GM18517 (cell line): Measurements from ENCODE around the gene RIMKLB.
"Not testable (repeated sequence)": the region's sequence is repeated elsewhere in the genome, so short reads cannot be mapped to it uniquely, and the experiment has no call there.

Experiments
- ATAC-seq: cut with Tn5 transposase; IDR thresholded peaks from one replicate; pipeline ENCODE4 v1.9.1; 2021; ENCODE audit warnings: mild to moderate bottlenecking, moderate library complexity; ENCODE audit not compliant: unreplicated experiment

The RIMKLB gene

DNA sequence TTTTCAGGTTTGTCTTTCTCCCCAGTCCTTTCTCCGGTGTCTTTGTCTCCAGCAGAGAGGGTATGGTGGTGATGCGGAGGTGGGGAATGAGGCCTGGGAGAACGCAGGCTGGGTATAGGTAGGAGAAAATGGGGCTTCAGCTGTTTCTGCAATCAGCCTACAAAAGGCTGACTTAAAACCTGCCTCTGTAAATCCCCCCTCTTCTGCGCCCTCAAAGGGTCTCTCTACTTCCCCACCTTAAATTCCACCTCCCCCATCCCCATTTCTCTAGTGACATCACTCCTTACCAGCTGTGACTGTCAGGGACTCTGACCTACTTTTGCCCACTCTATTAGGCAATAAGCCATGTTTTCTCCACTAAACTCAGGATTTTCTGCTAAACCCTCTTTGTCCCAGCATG is 8.1 kb upstream of the RIMKLB start:
- no peak for ATAC-seq

DNA sequence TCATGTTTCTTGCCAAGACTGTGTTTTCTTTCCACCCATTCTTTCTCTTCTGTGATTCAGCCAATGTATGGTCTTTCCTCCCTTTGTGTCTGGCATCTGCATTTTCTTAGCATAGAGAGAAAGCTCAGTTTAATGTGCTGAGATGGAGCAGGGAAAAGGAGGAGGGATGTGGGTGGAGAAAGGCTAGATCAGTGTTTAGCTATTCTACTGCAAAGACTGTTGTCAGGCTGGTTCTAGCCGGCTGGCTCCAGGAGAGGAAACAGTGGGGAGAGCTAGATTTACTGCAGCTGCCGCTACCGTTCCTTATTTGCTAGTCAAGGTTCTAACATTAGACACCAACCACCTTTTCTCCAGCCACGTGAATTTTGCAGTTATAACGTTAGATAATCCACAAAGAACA is 5.2 kb upstream of the RIMKLB start:
- no peak for ATAC-seq

DNA sequence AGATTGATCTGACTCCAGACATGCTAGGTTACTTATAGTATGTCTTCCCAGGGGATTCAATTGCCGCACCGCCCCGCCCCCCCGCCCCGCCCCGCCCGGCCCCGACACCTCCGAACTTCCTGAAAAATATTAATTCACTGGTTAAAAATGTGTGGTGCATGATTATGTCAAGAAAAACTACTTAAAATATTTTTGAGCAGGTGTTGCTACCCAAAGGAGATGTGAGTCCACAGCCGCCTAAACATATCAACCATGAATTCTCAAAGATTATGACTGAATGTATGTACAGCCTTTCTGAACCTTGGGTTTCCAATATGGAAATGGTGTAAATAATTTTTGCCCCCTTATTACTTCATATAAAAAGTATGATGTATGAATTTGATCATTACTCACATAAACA is 2.7 kb upstream of the RIMKLB start:
- no peak for ATAC-seq

DNA sequence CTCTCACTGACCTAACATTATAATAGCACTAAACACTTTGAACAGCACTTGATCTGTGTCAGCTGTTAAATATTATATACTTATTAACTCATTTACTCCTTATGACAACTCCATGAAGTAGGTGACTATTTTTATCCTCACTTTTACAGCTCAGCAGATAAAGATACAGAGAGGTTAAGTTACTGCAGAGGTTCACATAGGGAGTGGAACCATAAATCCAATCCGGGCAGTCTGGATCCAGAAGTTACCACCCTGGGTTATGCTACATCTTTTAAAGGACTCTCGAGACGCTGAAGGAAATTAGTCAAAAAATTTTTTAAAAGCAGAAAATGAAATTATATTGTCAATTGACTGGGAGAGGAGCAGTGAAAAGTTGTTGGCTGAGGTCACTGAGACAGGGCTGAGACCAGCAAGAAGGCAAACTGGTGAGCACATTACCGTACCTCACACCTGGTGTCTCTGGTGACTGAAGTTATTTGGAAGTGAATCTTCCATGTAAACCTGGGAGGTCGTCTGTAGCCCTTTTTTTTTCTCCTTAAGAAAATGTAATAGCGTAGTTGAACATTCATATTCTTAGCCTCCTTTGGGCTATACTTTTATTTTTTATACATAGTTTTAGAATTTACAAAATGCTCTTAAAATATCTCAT is 1.2 kb upstream of the RIMKLB start:
- no peak for ATAC-seq

DNA sequence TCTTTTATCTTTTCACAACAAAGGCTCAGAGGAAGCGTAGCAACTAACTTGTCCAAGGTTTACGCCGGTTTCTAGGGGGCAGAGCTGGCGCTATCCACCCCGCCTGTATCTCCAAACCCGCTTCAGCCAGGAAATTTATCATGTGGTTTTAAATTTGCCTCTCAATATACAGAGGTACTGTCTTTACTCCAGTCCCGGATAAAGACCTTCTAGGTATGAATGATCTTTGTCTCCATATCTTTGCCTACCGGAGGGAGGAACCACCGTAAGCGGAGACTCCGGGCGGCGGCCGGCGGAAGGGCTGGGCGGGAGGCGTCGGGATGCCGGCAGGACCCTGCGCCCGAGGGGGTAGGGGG is 693 bp upstream of the RIMKLB start:
- peak; percentile 27 for ATAC-seq

DNA sequence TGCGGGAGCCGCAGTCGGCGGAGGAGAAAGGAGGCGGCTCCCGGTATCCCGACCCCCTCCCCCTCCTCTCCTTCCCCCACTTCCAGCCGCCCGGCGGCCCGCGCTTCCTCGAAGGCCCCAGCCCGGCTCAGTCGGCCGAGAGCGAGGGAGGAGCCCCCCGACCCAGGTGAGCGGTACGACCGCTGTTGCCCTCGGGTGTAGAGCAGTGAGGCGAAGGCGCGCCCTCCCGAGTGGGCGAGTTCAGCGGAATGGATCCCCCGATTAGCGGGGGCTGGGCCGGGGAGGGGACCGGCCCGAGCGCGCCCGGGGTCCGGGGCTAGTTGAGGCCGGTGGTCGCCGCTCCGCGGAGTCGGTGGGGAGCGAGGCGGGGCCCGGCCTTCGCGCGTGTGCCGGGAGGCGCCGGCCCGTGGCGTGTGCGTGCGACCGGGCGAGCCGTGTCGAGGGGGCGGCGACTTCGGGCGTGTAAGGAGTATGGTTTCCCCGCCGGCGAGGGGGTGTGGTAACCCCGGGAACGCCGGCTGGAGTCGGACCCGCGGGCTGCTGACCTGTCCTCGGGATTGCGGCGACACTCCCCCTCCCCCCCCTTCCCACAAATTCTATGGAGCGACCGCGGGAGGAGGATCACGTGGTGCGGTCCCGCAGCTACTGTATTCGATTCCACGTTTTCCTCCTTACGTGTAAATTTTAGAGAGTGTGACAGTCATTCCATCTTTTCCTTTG is 501 bp downstream of the RIMKLB start:
- ATAC-seq = no peak

DNA sequence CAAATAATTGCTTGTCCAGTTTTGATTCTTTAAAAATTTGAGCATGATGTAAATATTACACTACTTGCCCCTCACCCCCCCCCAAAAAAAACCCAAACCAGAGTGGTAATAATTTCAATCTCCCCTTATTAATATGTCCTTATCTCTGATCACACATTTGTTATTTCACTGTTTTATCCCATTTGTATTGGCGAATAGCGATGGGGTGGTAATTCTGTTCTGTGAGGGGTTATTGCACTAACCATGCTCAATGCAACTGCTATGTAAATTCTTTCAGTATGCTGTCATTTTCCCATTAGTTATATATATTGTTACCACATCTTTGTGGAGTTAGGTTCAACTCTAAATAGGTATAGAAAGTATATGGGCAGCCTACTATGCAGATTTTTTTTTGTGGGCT is 1.1 kb downstream of the RIMKLB start:
- no peak for ATAC-seq

DNA sequence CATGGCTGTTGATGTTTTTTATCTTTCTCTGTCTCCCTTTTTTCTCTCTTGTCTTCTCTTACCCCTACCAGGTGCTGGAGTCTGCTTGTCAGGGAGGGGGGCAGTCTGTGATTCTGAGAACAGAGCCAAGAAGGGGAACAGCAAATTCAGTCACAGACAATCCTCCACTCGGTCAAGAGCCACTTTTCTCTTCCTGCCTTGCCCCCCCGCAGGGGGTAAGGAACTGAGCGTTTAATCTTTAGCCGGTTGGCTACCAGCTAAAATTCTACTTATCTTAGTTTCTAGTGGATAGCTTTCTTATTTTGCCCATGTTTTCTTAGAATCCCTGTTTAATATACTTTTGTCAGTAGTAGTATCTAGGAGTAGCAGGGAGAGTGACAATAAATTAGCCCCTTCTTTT is 1.9 kb downstream of the RIMKLB start:
- ATAC-seq = no peak

DNA sequence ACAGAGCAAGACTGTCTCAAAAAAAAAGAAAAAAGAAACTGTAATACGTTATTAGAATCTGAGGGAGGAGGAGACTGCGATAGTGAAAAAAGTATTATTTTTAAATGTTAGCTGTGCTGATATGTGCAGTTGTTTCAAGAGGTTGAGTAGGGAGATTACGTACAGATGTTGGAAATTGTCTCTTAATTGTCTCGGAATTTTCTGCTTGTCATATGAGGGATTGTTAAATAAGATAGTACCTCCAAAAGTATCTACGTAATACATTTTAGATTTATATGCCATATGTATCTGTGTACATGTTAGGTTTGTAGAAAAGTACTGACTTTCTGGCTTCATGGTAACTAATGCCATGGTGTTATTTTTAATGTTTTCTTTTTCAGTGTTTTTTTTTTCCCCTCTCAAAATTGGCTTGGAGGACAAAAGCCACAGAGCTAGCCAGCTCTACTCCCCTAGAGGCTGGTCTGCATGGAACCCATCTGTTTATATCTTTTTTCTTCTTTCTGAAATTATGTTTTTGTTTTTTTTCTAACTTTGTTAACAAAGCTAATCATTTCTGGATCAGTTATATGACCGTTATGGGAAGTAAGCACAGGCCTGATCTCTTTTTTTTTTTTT is 3.4 kb downstream of the RIMKLB start:
- ATAC-seq = no peak

DNA sequence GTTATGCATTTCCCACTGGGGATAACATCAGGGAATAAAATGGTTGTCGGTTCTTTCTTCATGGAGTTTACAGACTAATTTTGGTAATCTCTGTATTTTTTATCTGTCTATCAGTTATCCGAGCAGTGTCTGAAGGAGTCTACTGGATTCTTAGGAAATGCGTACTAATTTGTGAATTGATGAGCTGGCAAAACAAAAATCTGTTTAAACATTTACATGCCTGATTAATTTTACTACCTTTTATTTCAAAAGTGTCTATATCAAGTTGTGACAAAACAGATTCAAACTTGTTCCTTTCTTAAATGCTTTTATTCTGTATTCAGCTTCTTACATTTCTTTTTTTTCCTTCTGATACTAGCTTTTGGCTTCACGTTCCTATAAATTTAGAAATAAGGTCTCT is 4.4 kb downstream of the RIMKLB start:
- ATAC-seq = no peak

DNA sequence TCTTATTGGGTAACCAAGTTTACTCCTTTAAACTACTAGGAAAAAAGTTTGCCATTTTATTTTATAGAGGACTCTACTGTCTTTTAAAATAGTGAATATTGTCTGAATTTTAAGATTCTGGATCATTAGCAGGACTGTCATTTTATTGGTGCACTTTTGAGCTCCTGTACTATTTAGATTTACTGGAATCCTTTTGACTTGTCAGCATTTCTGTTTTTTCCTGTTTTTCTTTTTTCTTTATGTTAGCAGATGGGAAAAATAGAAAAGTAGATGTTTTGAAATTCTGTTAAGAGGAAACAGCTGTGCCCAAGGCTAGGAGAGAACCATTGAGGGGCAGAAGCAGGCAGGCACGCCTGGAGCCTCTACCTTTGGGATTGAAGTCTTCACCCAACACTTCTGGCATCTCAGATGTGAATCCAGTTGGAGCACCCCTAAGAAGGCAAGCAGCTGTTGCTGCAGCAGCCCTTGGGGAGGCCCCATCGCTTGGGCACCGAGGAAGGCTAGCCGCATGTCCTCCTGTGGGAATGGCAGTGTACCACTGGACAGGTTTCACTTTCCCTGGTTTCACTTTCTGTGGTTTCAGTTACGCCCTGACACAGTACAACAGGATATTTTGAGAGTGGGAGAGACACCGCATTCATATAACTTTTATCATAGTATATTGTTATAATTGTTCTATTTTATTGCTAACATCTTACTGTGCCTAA is 11.5 kb downstream of the RIMKLB start:
- no peak for ATAC-seq

DNA sequence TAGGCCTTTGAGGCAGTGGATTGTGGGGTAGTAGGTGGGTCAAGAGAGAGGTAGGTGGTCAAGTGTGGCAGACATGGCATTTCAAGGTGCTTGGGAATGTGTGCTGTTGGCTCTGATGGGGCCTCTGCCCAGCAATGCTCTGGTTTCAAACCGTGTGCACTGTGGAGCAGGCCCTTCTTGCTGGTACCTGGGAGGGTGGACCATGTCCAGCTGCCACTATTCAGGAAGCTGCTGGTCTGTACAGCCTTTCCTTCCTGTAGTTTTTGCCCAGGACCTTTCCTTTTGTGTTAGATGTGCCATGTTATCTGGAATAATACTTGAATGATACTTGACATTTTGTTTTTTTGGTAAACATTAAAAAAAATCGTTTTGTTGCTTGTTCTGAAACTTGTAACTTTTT is 14.8 kb downstream of the RIMKLB start:
- ATAC-seq = no peak

DNA sequence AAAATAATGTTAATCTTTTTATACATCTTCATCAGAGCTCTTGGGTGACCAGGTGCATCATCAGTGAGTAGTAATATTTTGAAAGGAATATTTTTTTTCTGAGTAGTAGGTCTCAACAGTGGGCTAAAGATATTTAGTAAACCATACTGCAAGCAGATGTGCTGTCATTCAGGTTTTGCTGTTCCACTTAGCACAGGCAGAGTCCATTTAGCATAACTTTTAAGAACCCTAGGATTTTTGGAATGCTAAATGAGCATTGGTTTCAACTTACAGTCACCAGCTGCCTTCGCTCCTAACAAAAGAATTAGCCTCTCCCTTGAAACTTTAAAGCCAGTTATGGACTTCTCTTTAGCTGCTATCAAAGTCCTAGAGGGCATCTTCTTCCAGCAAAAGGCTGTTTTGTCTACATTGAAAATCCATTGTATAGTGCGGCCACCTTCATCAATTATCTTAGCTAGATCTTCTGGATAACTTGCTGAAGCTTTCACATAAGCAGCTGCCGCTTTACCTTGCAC is 24.6 kb downstream of the RIMKLB start:
- no peak for ATAC-seq

DNA sequence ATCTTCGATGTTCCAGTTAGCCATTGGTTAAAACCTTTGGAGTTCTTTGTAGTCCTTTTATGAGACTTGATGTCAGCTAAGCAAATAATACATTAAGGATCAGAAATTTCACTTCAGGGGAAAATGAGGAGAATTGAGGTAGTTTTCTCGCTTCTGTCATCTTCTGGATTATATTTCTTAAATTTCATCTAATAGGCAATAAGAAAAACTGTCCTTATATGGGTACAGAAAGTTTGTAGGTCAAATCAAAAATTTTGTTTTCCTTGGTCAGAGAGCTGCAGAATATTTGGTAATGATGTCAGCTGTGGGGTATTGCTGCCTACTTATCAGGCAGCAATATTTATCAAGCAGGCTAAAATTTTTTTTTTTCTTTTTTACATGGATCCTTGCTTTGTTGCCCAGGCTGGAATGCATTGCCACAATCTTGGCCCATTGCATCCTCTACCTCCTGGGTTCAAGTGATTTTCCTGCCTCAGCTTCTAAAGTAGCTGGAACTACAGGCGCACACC is 37.1 kb downstream of the RIMKLB start:
- no peak for ATAC-seq

DNA sequence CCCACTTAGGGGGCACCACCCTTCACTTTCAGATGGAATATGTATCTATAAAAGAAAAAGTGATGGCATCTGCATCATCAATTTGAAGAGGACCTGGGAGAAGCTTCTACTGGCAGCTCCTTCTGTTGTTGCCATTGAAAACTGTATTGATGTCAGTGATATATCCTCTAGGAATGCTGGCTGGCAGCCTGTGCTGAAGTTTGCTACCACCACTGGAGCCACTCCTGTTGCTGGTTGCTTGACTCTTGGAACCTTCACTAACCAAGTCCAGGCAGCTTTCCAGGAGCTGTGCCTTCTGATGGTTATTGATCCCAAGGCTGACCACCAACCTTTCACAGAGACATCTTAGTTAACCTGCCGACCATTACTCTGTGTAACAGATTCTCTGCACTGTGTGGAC is 44.7 kb downstream of the RIMKLB start:
- ATAC-seq = no peak

DNA sequence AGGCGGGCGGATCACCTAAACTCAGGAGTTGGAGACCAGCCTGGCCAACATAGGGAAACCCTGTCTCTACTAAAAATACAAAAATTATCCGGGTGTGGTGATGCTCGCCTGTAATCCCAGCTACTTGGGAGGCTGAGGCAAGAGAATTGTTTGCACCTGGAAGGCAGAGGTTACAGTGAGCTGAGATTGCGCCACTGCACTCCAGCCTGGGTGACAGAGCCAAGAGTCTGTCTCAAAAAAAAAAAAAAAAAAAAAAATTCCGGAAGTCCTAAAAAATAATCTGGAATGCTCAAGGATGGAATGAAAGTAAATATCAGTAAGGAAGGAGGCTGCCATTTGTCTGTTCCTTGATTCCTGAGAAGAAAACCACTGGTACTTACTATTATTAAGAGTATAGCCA is 45.3 kb downstream of the RIMKLB start:
- ATAC-seq = not testable (repeated sequence)

DNA sequence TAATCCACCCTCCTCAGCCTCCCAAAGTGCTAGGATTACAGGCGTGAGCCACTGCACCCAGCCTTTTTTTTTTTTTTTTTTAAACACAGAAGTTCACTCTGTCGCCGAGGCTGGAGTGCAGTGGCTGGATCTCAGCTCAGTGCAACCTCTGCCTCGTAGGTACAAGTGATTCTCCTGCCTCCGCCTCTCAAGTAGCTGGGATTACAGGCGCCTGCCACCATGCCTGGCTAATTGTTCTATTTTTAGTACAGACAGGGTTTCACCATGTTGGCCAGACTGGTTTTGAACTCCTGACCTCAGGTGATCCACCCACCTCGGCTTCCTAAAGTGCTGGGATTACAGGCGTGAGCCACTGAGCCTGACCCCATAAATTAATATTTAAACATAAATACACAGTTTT is 47.8 kb downstream of the RIMKLB start:
- ATAC-seq = not testable (repeated sequence)

DNA sequence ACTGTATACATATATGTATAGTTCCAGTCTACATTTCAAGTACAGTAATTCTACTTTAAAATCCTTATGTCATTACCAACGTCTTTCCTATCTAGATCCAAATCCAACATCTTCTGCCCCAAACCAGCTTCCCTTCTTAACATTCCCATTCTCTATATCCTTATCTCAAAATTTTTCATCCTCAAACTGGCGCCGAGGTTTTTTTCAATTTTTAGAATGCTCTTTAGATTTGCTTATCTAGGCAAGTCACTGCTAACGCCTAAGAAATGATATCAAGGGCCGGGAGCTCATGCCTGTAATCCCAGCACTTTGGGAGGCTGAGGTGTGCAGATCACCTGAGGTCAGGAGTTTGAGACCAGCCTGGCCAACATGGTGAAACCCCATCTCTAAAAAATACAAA is 48.3 kb downstream of the RIMKLB start:
- ATAC-seq = no peak

DNA sequence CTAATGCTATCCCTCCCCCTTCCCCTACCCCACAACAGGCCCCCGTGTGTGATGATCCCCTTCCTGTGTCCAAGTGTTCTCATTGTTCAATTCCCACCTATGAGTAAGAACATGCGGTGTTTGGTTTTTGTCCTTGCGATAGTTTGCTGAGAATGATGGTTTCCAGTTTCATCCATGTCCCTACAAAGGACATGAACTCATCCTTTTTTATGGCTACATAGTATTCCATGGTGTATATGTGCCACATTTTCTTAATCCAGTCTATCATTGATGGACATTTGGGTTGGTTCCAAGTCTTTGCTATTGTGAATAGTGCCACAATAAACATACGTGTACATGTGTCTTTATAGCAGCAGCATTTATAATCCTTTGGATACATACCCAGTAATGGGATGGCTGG is 62.3 kb downstream of the RIMKLB start:
- not testable (repeated sequence) for ATAC-seq

DNA sequence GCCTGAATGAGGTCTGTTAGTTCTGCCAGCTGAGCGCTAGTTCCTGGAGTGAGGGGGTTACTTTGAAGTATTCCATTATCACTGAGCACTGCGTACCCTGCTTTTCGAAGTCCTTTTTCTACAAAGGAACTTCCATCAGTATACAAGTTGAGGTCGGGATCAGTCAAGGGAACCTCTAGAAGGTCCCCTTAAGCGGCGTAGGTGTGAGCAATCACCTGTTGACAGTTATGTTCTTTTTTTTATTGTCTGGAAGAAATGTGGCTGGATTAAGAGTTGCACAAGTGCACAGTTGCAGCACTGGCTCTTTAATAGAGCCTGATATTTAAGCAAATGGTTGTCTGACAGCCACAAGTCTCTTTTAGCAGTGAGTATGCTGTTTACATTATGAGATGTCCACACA is 64.9 kb downstream of the RIMKLB start:
- ATAC-seq = not testable (repeated sequence)

DNA sequence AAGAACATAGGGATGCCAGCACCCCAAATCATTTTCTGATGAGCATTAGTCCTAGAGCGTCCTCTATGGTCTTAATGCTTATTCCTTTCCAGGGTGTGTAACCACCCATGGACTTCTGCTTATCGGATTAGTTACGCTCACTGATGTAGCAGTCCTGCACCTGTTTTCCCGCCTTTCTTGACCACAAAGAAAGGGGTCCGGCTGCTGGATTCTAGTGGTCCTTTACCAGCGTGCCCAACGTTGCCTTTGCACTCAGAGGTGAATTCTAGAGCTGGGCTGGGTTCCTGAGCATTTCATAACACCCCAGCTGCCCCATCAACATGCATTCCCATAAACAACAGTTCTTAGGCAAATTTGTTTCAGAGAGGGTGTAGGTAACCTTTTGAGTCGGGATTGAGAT is 68.3 kb downstream of the RIMKLB start:
- not testable (repeated sequence) for ATAC-seq
